ENCODE results near the gene BMPR1B. TPM values are rescaled to one million over a fixed set of nuclear protein-coding genes. Genes with fewer than 3 reads are reported as not detected.

BMPR1B gene
- total RNA-seq, 2 experiments from 2014 or later = not detected

- H3K27ac ChIP-seq (ENCODE audit: low read depth in 1 of 2, low read length in 2 of 2) = no peak overlapping the region
- Mint-ChIP-seq H3K36me3 (ENCODE audit: low read depth) (no peaks in the 10 kb centered on the region), H3K27me3 (no peaks in the 10 kb centered on the region), H3K4me3 (no peak overlapping the region), H3K27ac (no peak overlapping the region), H3K4me1 (ENCODE audit: low read depth) (peaks cover 7% of the 10 kb centered on the region), H3K9me3 (no peaks in the 10 kb centered on the region)
- DNase-seq (no peak), ATAC-seq (ENCODE audit: poor library complexity) (no peak)
- TF ChIP-seq CTCF (IDR thresholded peaks at IDR 0.05) = no peak
- no peak overlapping the region for H3K4me3 ChIP-seq (ENCODE audit: low read length)
- no peaks in the 10 kb centered on the region for H3K9me3 ChIP-seq (ENCODE audit: control insufficient read depth in 1 of 2, insufficient read depth in 1 of 2, low read length in 2 of 2)
- ChIA-PET CTCF (no interaction called here), POLR2A (no interaction called here)
- no peaks in the 10 kb centered on the region for H3K27me3 ChIP-seq (ENCODE audit: control insufficient read depth in 1 of 2, insufficient read depth in 2 of 2, low read length in 2 of 2)
- H3K36me3 ChIP-seq (ENCODE audit: insufficient read depth, low read length) = no peaks in the 10 kb centered on the region
- H3K4me1 ChIP-seq (ENCODE audit: insufficient read depth, low read length) = no peaks in the 10 kb centered on the region
- intact Hi-C loops (cut with DNase I, micrococcal nuclease) = no loop called here
Observed at GRCh38 chr4:95014068-95014467, 256.3 kb downstream of the BMPR1B start.

GRCh38 chr4:95017305-95018064, 259.7 kb downstream of the BMPR1B start:
- ChIA-PET POLR2A (no interaction called here), CTCF (no interaction called here)
- Mint-ChIP-seq H3K4me3 (no peak overlapping the region), H3K9me3 (no peaks in the 10 kb centered on the region), H3K36me3 (ENCODE audit: low read depth) (no peaks in the 10 kb centered on the region), H3K4me1 (ENCODE audit: low read depth) (peaks cover 7% of the 10 kb centered on the region), H3K27me3 (no peaks in the 10 kb centered on the region), H3K27ac (no peak overlapping the region)
- H3K27ac ChIP-seq (ENCODE audit: low read depth in 1 of 2, low read length in 2 of 2) = no peak overlapping the region
- DNase-seq (no peak), ATAC-seq (ENCODE audit: poor library complexity) (no peak)
- H3K4me3 ChIP-seq (ENCODE audit: low read length) = no peak overlapping the region
- no peaks in the 10 kb centered on the region for H3K27me3 ChIP-seq (ENCODE audit: control insufficient read depth in 1 of 2, insufficient read depth in 2 of 2, low read length in 2 of 2)
- no peaks in the 10 kb centered on the region for H3K4me1 ChIP-seq (ENCODE audit: insufficient read depth, low read length)
- no peak for TF ChIP-seq CTCF (IDR thresholded peaks at IDR 0.05)
- no peaks in the 10 kb centered on the region for H3K9me3 ChIP-seq (ENCODE audit: control insufficient read depth in 1 of 2, insufficient read depth in 1 of 2, low read length in 2 of 2)
- H3K36me3 ChIP-seq (ENCODE audit: insufficient read depth, low read length) = no peaks in the 10 kb centered on the region
- intact Hi-C loops (cut with DNase I, micrococcal nuclease) = no loop called here

GRCh38 chr4:95018785-95019184, 261.0 kb downstream of the BMPR1B start:
- DNase-seq = no peak
- Mint-ChIP-seq H3K27me3 (no peaks in the 10 kb centered on the region), H3K36me3 (ENCODE audit: low read depth) (no peaks in the 10 kb centered on the region), H3K9me3 (no peaks in the 10 kb centered on the region), H3K27ac (no peak overlapping the region), H3K4me1 (ENCODE audit: low read depth) (peaks cover 7% of the 10 kb centered on the region), H3K4me3 (no peak overlapping the region)
- ChIA-PET POLR2A (no interaction called here), CTCF (no interaction called here)
- H3K27ac ChIP-seq (ENCODE audit: low read depth in 1 of 2, low read length in 2 of 2) = no peak overlapping the region
- intact Hi-C loops (cut with DNase I, micrococcal nuclease) = no loop called here
- no peak for ATAC-seq (ENCODE audit: poor library complexity)
- H3K9me3 ChIP-seq (ENCODE audit: control insufficient read depth in 1 of 2, insufficient read depth in 1 of 2, low read length in 2 of 2) = no peaks in the 10 kb centered on the region
- no peaks in the 10 kb centered on the region for H3K27me3 ChIP-seq (ENCODE audit: control insufficient read depth in 1 of 2, insufficient read depth in 2 of 2, low read length in 2 of 2)
- H3K36me3 ChIP-seq (ENCODE audit: insufficient read depth, low read length) = no peaks in the 10 kb centered on the region
- no peak for TF ChIP-seq CTCF (IDR thresholded peaks at IDR 0.05)
- no peak overlapping the region for H3K4me3 ChIP-seq (ENCODE audit: low read length)
- H3K4me1 ChIP-seq (ENCODE audit: insufficient read depth, low read length) = no peaks in the 10 kb centered on the region
